Lower lobe of right lung (tissue), 2 donors: Measurements from ENCODE around the gene TXNRD1. TPM values are rescaled to one million over a fixed set of nuclear protein-coding genes. Genes with fewer than 3 reads are reported as not detected.

Experiments used
- ATAC-seq, 2 donors: fragments of 200-7000 bp; cut with Tn5 transposase; one replicate each; pipeline ENCODE4 v1.9.1; 2020 to 2022; ENCODE audit warnings: mild to moderate bottlenecking in 2 of 2, moderate library complexity in 2 of 2
- DNase-seq: peaks from one replicate; pipeline ENCODE4 v3.0.0-alpha.2; 2020
- H3K27ac ChIP-seq: fragments of 200-600 bp; one replicate; pipeline ENCODE4 v1.8.0; 2022
- H3K27me3 ChIP-seq: fragments of 200-600 bp; one replicate; pipeline ENCODE4 v1.8.0; 2022; ENCODE audit warnings: low read depth
- H3K36me3 ChIP-seq: fragments of 200-600 bp; one replicate; pipeline ENCODE4 v1.8.0; 2022; ENCODE audit warnings: mild to moderate bottlenecking
- H3K4me1 ChIP-seq: fragments of 200-600 bp; one replicate; pipeline ENCODE4 v1.8.0; 2022
- H3K4me3 ChIP-seq: fragments of 200-600 bp; one replicate; pipeline ENCODE4 v1.8.0; 2022; ENCODE audit warnings: mild to moderate bottlenecking
- H3K9me3 ChIP-seq: fragments of 200-600 bp; one replicate; pipeline ENCODE4 v1.8.0; 2022
- intact Hi-C: fragments of 100-400 bp; cut with DNase I; formaldehyde crosslinking; loops from one replicate; pipeline ENCODE4 v1.11.0; 2022
- total RNA-seq: library from RNA; stranded (reverse); fragmentation: NEBNext Ultra II Directional; extraction: Animal tissue kit (Norgen Biotek cat#: 25700); gene quantifications from one replicate; pipeline ENCODE4 v1.2.1, GENCODE V29; 2021
- TF ChIP-seq, protein P1 (sequence below): fragments of 200-600 bp; IDR thresholded peaks from one replicate; pipeline ENCODE4 v1.8.0; 2022; ENCODE audit warnings: antibody characterized with exemption, mild to moderate bottlenecking
- donor health status: DM: no; HTN: yes; CAD: no; lungs with severe emphysema.

Gene TXNRD1
- total RNA-seq, 1 donor from 2014 or later = 144 TPM

DNA sequence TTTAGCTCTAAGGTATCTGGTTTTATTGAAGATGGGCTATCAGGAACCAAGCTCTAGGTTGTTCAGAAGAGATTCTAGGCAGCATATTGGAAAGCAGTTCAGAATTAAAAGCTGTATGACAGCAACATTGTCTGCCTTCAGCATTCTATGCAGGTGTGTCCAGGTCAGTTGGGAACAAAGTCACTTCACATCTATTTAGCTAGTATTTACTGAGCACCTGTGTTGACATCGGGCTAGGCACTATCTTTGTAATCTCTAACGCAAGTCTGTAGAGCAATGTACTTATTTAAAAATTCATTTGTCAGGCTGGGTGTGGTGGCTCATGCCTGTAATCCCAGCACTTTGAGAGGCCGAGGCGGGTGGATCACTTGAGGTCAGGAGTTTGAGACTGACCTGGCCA, 81.1 kb downstream of the TXNRD1 start:
- H3K9me3 ChIP-seq = no peaks in the 10 kb centered on the region
- H3K4me3 ChIP-seq = no peak overlapping the region
- TF ChIP-seq, protein P1, sequence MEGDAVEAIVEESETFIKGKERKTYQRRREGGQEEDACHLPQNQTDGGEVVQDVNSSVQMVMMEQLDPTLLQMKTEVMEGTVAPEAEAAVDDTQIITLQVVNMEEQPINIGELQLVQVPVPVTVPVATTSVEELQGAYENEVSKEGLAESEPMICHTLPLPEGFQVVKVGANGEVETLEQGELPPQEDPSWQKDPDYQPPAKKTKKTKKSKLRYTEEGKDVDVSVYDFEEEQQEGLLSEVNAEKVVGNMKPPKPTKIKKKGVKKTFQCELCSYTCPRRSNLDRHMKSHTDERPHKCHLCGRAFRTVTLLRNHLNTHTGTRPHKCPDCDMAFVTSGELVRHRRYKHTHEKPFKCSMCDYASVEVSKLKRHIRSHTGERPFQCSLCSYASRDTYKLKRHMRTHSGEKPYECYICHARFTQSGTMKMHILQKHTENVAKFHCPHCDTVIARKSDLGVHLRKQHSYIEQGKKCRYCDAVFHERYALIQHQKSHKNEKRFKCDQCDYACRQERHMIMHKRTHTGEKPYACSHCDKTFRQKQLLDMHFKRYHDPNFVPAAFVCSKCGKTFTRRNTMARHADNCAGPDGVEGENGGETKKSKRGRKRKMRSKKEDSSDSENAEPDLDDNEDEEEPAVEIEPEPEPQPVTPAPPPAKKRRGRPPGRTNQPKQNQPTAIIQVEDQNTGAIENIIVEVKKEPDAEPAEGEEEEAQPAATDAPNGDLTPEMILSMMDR = no peak
- no peak overlapping the region for H3K27ac ChIP-seq
- ATAC-seq = peak in 1 of 2 donors; percentile 23
- DNase-seq = no peak
- peaks cover 57% of the 10 kb centered on the region for H3K36me3 ChIP-seq
- intact Hi-C loops = no loop called here
- no peaks in the 10 kb centered on the region for H3K27me3 ChIP-seq
- peaks cover 58% of the 10 kb centered on the region for H3K4me1 ChIP-seq

DNA sequence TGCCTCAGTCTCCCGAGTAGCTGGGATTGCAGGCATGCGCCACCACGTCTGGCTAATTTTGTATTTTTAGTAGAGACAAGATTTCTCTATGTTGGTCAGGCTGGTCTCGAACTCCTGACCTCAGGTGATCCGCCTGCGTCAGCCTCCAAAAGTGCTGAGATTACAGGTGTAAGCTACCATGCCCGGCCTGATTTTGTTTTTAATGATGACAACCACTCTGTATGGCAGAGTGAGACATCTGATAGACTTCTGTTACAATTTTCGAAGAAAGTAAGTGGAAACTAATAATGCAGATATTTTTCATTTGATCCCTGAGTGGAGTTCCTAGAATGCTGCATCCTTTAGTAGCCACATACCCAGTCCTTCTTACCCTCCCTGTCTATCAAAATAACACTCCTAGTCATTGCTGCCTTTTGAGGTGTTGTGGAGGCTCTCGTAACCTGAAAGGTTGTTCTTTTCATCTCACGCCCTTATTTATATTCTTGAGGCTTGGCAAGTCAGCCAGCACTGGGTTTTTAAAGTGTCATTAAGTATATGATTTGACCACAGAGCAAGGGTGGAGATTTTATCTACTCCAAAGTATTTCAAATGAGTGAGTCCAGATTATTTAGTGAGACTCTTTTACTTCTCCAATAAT, 82.0 kb downstream of the TXNRD1 start:
- DNase-seq = no peak
- H3K4me1 ChIP-seq = peaks cover 52% of the 10 kb centered on the region
- no peak overlapping the region for H3K27ac ChIP-seq
- TF ChIP-seq, protein P1 = no peak
- intact Hi-C loops = no loop called here
- ATAC-seq = peak; percentile 63 to 81
- H3K36me3 ChIP-seq = peaks cover 50% of the 10 kb centered on the region
- H3K4me3 ChIP-seq = no peak overlapping the region
- H3K27me3 ChIP-seq = no peaks in the 10 kb centered on the region
- H3K9me3 ChIP-seq = no peaks in the 10 kb centered on the region

DNA sequence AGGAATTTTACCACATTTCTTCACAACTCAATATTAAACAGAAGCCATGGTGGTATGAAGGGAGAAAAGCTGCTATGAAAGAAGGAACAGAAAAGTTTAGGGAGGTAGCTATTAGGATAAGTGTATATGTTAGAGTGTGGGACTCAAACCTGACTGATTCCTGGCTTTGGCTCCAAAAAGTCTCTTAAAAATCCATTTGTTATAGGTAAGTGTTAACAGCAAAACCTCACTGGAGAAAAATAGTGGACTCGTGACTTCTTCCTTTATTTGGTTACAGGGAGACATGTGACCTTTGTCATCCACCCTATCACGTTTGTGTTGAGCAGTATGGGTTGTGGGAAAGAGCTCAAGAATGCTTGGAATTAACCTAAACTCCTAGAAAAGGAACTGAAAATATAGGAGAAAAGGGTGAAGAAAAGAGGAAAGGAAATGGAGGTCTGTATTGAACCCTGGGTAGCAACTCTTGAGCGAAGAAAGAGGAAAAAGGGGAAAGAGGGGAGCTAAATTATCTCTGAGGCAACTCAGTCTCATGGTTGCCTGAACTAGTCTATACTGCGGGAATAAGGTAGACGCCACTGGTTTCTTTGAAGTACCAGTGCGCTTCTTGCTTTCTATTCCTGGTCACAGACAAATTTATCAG, 84.4 kb downstream of the TXNRD1 start:
- Histone ChIP-seq H3K9me3 (no peaks in the 10 kb centered on the region), H3K27me3 (no peaks in the 10 kb centered on the region), H3K4me3 (no peak overlapping the region), H3K4me1 (peaks cover 58% of the 10 kb centered on the region), H3K36me3 (peaks cover 37% of the 10 kb centered on the region), H3K27ac (no peak overlapping the region)
- intact Hi-C loops = no loop called here
- ATAC-seq (no peak), DNase-seq (no peak)
- TF ChIP-seq, protein P1 = no peak

DNA sequence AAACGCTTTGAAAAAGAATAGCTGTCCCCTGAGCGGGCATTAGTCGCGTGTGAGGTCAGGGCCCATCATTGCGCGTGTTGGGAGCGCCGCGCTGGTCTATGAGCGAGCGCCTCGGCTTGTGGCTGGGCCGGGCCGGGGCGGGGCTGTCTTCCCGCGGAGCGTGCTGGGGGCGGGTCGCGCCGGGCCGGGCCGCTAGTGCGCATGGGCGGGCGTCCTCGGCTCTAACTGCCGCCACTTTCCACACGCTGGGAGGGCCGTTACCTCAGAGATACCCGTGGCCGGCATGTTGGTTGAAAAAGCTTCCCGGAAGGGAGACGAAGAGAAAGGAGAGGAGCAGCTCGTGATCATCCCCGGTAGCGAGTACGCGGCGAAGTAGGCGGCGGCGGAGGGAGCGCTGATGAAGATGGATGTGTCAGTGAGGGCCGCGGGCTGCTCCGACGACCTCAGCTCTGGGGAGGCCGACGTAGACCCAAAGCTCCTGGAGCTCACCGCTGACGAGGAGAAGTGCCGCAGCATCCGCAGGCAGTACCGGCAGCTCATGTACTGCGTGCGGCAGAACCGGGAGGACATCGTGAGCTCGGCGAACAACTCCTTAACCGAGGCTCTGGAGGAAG, 88.1 kb downstream of the TXNRD1 start, which contains the start of gene EID3:
EID3 (plus strand) TSS at position 202 of the 614 bp plus-strand sequence; CDS start at position 398, 196 bp downstream.
- Histone ChIP-seq H3K9me3 (no peaks in the 10 kb centered on the region), H3K36me3 (peaks cover 18% of the 10 kb centered on the region), H3K27ac (peak within 1 kb of the TSS; percentile 76), H3K4me3 (peak within 1 kb of the TSS; percentile 64), H3K27me3 (no peaks in the 10 kb centered on the region), H3K4me1 (peaks cover 54% of the 10 kb centered on the region)
- TF ChIP-seq, protein P1 = no peak
- intact Hi-C loops = no loop called here
- ATAC-seq (peak; percentile 100), DNase-seq (peak; percentile 93)

DNA sequence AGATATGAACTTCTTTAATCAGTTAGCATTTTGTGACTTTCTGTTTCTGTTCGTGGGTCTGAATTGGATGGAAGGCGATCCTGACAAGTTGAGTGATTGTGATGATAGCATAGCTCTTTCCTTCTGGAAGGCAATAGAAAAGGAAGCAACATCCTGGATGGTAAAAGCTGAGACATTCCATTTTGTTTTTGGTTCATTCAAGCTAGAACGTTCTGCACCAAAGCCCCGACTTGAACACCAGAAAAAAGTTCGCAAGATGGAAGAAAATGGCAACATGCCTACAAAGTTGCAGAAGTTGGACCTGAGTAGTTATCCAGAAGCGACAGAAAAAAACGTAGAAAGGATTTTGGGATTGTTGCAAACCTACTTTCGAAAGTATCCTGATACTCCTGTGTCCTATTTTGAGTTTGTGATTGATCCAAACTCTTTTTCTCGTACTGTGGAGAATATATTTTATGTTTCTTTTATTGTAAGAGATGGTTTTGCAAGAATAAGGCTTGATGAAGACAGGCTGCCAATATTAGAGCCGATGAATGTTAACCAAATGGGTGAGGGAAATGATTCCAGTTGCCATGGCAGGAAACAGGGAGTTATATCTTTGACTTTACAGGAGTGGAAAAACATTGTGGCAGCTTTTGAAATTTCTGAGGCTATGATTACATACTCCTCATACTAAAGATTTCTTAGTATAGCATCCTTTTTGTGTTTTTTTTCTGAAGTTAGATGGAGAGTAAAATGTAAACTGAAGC, 88.9 kb downstream of the TXNRD1 start:
- intact Hi-C loops = no loop called here
- ATAC-seq (no peak), DNase-seq (no peak)
- peak overlapping the region; percentile 76 for H3K27ac ChIP-seq
- H3K9me3 ChIP-seq = no peaks in the 10 kb centered on the region
- no peaks in the 10 kb centered on the region for H3K27me3 ChIP-seq
- peaks cover 11% of the 10 kb centered on the region for H3K36me3 ChIP-seq
- H3K4me1 ChIP-seq = peaks cover 46% of the 10 kb centered on the region
- H3K4me3 ChIP-seq = peak overlapping the region; percentile 64
- TF ChIP-seq, protein P1 = no peak
